Measurements from ENCODE around the gene EBF3. TPM values are rescaled to one million over a fixed set of nuclear protein-coding genes. Genes with fewer than 3 reads are reported as not detected.

Gene EBF3
- polyA plus RNA-seq, 2 donors = 0.57 to 0.58 TPM

- H3K9me3 ChIP-seq (ENCODE audit: control insufficient read depth in 2 of 2, insufficient read depth in 1 of 2, low read depth in 1 of 2, low read length in 1 of 2) = no peaks in the 10 kb centered on the region
- H3K4me1 ChIP-seq (ENCODE audit: control insufficient read depth in 2 of 2, insufficient read depth in 2 of 2, low read length in 1 of 2) = peaks cover 0 to 2% of the 10 kb centered on the region in 2 donors
- H3K4me3 ChIP-seq (ENCODE audit: low read depth in 1 of 2, low read length in 2 of 2) = no peak overlapping the region
- WGBS, 2 donors = 69 to 74% methylated on average over 14 of the region's 14 CpGs
- H3K36me3 ChIP-seq (ENCODE audit: control insufficient read depth in 2 of 2, insufficient read depth in 2 of 2, low read length in 1 of 2) = no peaks in the 10 kb centered on the region
- no peak overlapping the region for H3K27ac ChIP-seq (ENCODE audit: low read depth in 2 of 2, low read length in 1 of 2)
- H3K27me3 ChIP-seq (ENCODE audit: control insufficient read depth in 1 of 2, insufficient read depth in 2 of 2, low read length in 2 of 2) = no peaks in the 10 kb centered on the region
Observed at GRCh38 chr10:129946859-129947258, 17.2 kb downstream of the EBF3 start.

- Histone ChIP-seq H3K36me3 (ENCODE audit: control insufficient read depth in 2 of 2, insufficient read depth in 2 of 2, low read length in 1 of 2) (no peaks in the 10 kb centered on the region), H3K27ac (ENCODE audit: low read depth in 2 of 2, low read length in 1 of 2) (no peak overlapping the region), H3K4me1 (ENCODE audit: control insufficient read depth in 2 of 2, insufficient read depth in 2 of 2, low read length in 1 of 2) (no peaks in the 10 kb centered on the region), H3K9me3 (ENCODE audit: control insufficient read depth in 2 of 2, insufficient read depth in 1 of 2, low read depth in 1 of 2, low read length in 1 of 2) (no peaks in the 10 kb centered on the region), H3K4me3 (ENCODE audit: low read depth in 1 of 2, low read length in 2 of 2) (no peak overlapping the region), H3K27me3 (ENCODE audit: control insufficient read depth in 1 of 2, insufficient read depth in 2 of 2, low read length in 2 of 2) (no peaks in the 10 kb centered on the region)
- 64 to 69% methylated on average over 26 of the region's 26 CpGs for WGBS, 2 donors
Observed at GRCh38 chr10:129945941-129946760, 17.9 kb downstream of the EBF3 start.

GRCh38 chr10:129945526-129945925 lies 18.5 kb downstream of the EBF3 start:
- Histone ChIP-seq H3K4me3 (ENCODE audit: low read depth in 1 of 2, low read length in 2 of 2) (no peak overlapping the region), H3K27ac (ENCODE audit: low read depth in 2 of 2, low read length in 1 of 2) (no peak overlapping the region), H3K9me3 (ENCODE audit: control insufficient read depth in 2 of 2, insufficient read depth in 1 of 2, low read depth in 1 of 2, low read length in 1 of 2) (no peaks in the 10 kb centered on the region), H3K4me1 (ENCODE audit: control insufficient read depth in 2 of 2, insufficient read depth in 2 of 2, low read length in 1 of 2) (no peaks in the 10 kb centered on the region), H3K36me3 (ENCODE audit: control insufficient read depth in 2 of 2, insufficient read depth in 2 of 2, low read length in 1 of 2) (no peaks in the 10 kb centered on the region), H3K27me3 (ENCODE audit: control insufficient read depth in 1 of 2, insufficient read depth in 2 of 2, low read length in 2 of 2) (no peaks in the 10 kb centered on the region)
- 82 to 90% methylated on average over 8 of the region's 8 CpGs for WGBS, 2 donors

GRCh38 chr10:129945064-129945463 lies 19.0 kb downstream of the EBF3 start:
- H3K4me3 ChIP-seq (ENCODE audit: low read depth in 1 of 2, low read length in 2 of 2) = no peak overlapping the region
- H3K27ac ChIP-seq (ENCODE audit: low read depth in 2 of 2, low read length in 1 of 2) = no peak overlapping the region
- 66 to 81% methylated on average over 6 of the region's 6 CpGs for WGBS, 2 donors

DNA sequence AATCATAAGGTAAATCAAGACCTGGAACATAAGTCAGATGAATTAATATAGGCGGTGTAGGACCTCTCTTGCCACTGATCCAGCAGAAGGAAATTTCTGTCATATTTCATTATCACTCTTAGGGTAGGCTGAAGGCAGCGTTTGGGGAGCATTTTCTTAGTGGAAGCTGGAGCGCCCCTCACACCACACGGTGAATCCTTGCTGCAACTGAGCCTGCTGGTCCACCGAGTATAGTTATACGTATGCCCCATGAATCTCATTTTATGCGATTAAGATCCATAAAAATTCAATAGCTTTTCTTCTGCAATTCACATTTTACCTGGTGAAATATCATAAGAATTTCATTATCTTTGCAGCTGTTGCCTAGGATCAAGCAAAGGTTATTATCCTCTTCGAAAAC lies 19.6 kb downstream of the EBF3 start:
- no peaks in the 10 kb centered on the region for H3K4me1 ChIP-seq (ENCODE audit: control insufficient read depth in 2 of 2, insufficient read depth in 2 of 2, low read length in 1 of 2)
- no peaks in the 10 kb centered on the region for H3K36me3 ChIP-seq (ENCODE audit: control insufficient read depth in 2 of 2, insufficient read depth in 2 of 2, low read length in 1 of 2)
- no peaks in the 10 kb centered on the region for H3K9me3 ChIP-seq (ENCODE audit: control insufficient read depth in 2 of 2, insufficient read depth in 1 of 2, low read depth in 1 of 2, low read length in 1 of 2)
- no peaks in the 10 kb centered on the region for H3K27me3 ChIP-seq (ENCODE audit: control insufficient read depth in 1 of 2, insufficient read depth in 2 of 2, low read length in 2 of 2)
- no peak overlapping the region for H3K27ac ChIP-seq (ENCODE audit: low read depth in 2 of 2, low read length in 1 of 2)
- no peak overlapping the region for H3K4me3 ChIP-seq (ENCODE audit: low read depth in 1 of 2, low read length in 2 of 2)
- WGBS, 2 donors = 87 to 90% methylated on average over 8 of the region's 8 CpGs

More at GRCh38 chr10:129945064-129945463, 19.0 kb downstream of the EBF3 start:
- Histone ChIP-seq H3K36me3 (ENCODE audit: control insufficient read depth in 2 of 2, insufficient read depth in 2 of 2, low read length in 1 of 2) (no peaks in the 10 kb centered on the region), H3K27me3 (ENCODE audit: control insufficient read depth in 1 of 2, insufficient read depth in 2 of 2, low read length in 2 of 2) (no peaks in the 10 kb centered on the region), H3K4me1 (ENCODE audit: control insufficient read depth in 2 of 2, insufficient read depth in 2 of 2, low read length in 1 of 2) (no peaks in the 10 kb centered on the region), H3K9me3 (ENCODE audit: control insufficient read depth in 2 of 2, insufficient read depth in 1 of 2, low read depth in 1 of 2, low read length in 1 of 2) (no peaks in the 10 kb centered on the region)

GRCh38 chr10:129942936-129943715 lies 20.9 kb downstream of the EBF3 start:
- whole genome bisulfite sequencing, 2 donors = 67 to 73% methylated on average over 12 of the region's 12 CpGs
- Histone ChIP-seq H3K27me3 (ENCODE audit: control insufficient read depth in 1 of 2, insufficient read depth in 2 of 2, low read length in 2 of 2) (no peaks in the 10 kb centered on the region), H3K9me3 (ENCODE audit: control insufficient read depth in 2 of 2, insufficient read depth in 1 of 2, low read depth in 1 of 2, low read length in 1 of 2) (no peaks in the 10 kb centered on the region), H3K36me3 (ENCODE audit: control insufficient read depth in 2 of 2, insufficient read depth in 2 of 2, low read length in 1 of 2) (no peaks in the 10 kb centered on the region), H3K4me3 (ENCODE audit: low read depth in 1 of 2, low read length in 2 of 2) (no peak overlapping the region), H3K27ac (ENCODE audit: low read depth in 2 of 2, low read length in 1 of 2) (no peak overlapping the region), H3K4me1 (ENCODE audit: control insufficient read depth in 2 of 2, insufficient read depth in 2 of 2, low read length in 1 of 2) (no peaks in the 10 kb centered on the region)

GRCh38 chr10:129942391-129942790 lies 21.7 kb downstream of the EBF3 start:
- Histone ChIP-seq H3K9me3 (ENCODE audit: control insufficient read depth in 2 of 2, insufficient read depth in 1 of 2, low read depth in 1 of 2, low read length in 1 of 2) (no peaks in the 10 kb centered on the region), H3K4me3 (ENCODE audit: low read depth in 1 of 2, low read length in 2 of 2) (no peak overlapping the region), H3K27me3 (ENCODE audit: control insufficient read depth in 1 of 2, insufficient read depth in 2 of 2, low read length in 2 of 2) (no peaks in the 10 kb centered on the region), H3K36me3 (ENCODE audit: control insufficient read depth in 2 of 2, insufficient read depth in 2 of 2, low read length in 1 of 2) (no peaks in the 10 kb centered on the region), H3K27ac (ENCODE audit: low read depth in 2 of 2, low read length in 1 of 2) (no peak overlapping the region), H3K4me1 (ENCODE audit: control insufficient read depth in 2 of 2, insufficient read depth in 2 of 2, low read length in 1 of 2) (no peaks in the 10 kb centered on the region)
- WGBS, 2 donors = 89% methylated on average over 9 of the region's 9 CpGs

DNA sequence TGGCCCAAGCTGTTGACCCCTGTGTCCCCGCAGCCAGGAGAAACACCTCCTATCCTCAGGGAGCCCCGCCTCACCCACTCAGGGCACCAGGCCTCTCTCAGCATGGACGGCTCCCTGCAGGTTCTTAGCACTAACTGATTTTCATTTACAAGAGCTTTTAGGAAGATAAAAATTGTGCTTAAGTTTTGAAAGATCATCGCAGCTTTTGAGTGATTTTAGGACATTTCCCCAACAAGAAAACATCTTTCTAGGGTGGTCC lies 22.1 kb downstream of the EBF3 start:
- no peaks in the 10 kb centered on the region for H3K36me3 ChIP-seq (ENCODE audit: control insufficient read depth in 2 of 2, insufficient read depth in 2 of 2, low read length in 1 of 2)
- H3K27ac ChIP-seq (ENCODE audit: low read depth in 2 of 2, low read length in 1 of 2) = no peak overlapping the region
- H3K27me3 ChIP-seq (ENCODE audit: control insufficient read depth in 1 of 2, insufficient read depth in 2 of 2, low read length in 2 of 2) = no peaks in the 10 kb centered on the region
- WGBS, 2 donors = 81 to 90% methylated on average over 4 of the region's 4 CpGs
- H3K4me1 ChIP-seq (ENCODE audit: control insufficient read depth in 2 of 2, insufficient read depth in 2 of 2, low read length in 1 of 2) = no peaks in the 10 kb centered on the region
- H3K4me3 ChIP-seq (ENCODE audit: low read depth in 1 of 2, low read length in 2 of 2) = no peak overlapping the region
- H3K9me3 ChIP-seq (ENCODE audit: control insufficient read depth in 2 of 2, insufficient read depth in 1 of 2, low read depth in 1 of 2, low read length in 1 of 2) = no peaks in the 10 kb centered on the region

DNA sequence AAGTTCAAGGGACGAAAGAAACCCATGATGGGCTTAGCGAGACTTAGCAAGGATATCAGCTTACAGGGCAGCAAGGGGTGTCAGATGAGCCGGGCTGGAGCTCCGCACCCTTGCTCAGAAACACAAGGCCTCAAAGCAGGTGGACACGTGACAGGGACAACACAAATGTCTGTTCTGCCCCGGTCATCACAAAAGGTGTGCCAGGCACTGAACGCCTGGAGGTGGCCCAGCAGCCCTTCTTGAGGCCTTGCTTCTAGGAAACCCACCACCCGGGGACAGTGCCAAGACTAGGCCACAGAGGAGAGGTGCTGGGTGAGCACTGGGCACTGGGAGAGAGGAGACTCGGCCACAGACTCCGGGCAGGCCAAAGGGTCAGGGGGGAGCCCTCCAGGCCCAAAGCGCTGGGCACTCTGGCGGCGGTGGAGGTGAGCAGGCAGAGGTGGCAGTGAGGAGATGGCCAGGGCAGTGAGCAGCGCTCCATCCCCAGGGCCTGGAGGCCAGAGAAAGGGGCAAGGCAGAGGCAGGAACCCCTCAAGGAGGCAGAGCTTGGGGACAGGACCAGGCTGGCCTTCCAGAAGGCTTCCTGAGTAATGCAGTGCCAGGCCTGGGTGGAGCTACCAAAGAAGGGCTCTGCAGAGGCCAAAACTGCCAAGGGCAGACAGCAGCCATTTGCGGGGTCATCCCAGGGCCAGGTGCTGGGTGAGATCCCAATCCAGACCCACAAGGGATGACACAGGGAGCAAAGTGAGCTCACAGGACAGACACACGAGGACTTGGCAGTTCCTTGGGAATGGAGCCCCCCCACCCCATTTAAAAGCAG lies 22.7 kb downstream of the EBF3 start:
- 84 to 91% methylated on average over 16 of the region's 16 CpGs for WGBS, 2 donors
- no peaks in the 10 kb centered on the region for H3K36me3 ChIP-seq (ENCODE audit: control insufficient read depth in 2 of 2, insufficient read depth in 2 of 2, low read length in 1 of 2)
- H3K4me1 ChIP-seq (ENCODE audit: control insufficient read depth in 2 of 2, insufficient read depth in 2 of 2, low read length in 1 of 2) = no peaks in the 10 kb centered on the region
- H3K27me3 ChIP-seq (ENCODE audit: control insufficient read depth in 1 of 2, insufficient read depth in 2 of 2, low read length in 2 of 2) = no peaks in the 10 kb centered on the region
- H3K9me3 ChIP-seq (ENCODE audit: control insufficient read depth in 2 of 2, insufficient read depth in 1 of 2, low read depth in 1 of 2, low read length in 1 of 2) = no peaks in the 10 kb centered on the region
- H3K4me3 ChIP-seq (ENCODE audit: low read depth in 1 of 2, low read length in 2 of 2) = no peak overlapping the region
- H3K27ac ChIP-seq (ENCODE audit: low read depth in 2 of 2, low read length in 1 of 2) = no peak overlapping the region
